Breast epithelium (tissue), 3 donors: ENCODE data around the gene ALG3.

Experiments used
- POLR2A ChIP-seq: fragments of 450-650 bp; IDR thresholded peaks from one replicate; pipeline ENCODE4 v1.6.1; 2016; ENCODE audit warnings: antibody characterized with exemption, mild to moderate bottlenecking, moderate library complexity
- TF ChIP-seq, protein P1 (sequence below), 3 donors: fragments of 450-650 bp; IDR thresholded peaks; one replicate each; pipeline ENCODE4 v1.5.1; 2016 to 2017; ENCODE audit warnings: antibody characterized with exemption in 3 of 3, mild to moderate bottlenecking in 3 of 3, moderate library complexity in 3 of 3

DNA sequence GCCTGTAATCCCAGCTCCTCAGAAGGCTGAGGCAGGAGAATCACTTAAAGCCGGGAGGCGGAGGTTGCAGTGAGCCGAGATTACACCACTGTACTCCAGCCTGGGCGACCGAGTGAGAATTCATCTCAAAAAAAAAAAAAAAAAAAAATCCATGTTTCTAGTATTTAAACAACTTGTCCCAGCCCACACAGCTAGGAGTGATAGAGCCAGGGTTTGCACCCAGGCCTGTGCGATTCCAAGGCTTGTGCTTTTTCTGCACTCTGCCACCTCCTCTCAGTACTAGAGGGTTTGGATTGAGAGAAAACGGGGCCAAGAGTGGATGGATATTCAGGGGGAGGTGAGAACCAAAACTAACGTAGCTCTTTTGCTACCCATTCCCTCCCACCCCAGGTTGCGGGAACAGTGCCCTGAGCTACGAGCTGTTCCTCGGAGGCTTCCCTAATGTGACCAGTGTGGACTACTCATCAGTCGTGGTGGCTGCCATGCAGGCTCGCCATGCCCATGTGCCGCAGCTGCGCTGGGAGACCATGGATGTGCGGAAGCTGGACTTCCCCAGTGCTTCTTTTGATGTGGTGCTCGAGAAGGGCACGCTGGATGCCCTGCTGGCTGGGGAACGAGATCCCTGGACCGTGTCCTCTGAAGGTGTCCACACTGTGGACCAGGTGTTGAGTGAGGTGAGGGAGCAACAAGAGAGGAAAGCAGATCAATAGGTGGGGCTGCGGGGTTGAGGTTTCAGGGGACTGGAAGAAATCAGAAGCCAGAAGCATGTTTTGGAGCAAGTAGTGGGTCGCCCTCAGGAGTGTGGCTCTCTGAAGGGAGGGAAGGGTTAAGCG, 8.5 kb upstream of the ALG3 start:
- TF ChIP-seq POLR2A, result no peak
- TF ChIP-seq, protein P1, sequence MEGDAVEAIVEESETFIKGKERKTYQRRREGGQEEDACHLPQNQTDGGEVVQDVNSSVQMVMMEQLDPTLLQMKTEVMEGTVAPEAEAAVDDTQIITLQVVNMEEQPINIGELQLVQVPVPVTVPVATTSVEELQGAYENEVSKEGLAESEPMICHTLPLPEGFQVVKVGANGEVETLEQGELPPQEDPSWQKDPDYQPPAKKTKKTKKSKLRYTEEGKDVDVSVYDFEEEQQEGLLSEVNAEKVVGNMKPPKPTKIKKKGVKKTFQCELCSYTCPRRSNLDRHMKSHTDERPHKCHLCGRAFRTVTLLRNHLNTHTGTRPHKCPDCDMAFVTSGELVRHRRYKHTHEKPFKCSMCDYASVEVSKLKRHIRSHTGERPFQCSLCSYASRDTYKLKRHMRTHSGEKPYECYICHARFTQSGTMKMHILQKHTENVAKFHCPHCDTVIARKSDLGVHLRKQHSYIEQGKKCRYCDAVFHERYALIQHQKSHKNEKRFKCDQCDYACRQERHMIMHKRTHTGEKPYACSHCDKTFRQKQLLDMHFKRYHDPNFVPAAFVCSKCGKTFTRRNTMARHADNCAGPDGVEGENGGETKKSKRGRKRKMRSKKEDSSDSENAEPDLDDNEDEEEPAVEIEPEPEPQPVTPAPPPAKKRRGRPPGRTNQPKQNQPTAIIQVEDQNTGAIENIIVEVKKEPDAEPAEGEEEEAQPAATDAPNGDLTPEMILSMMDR (IDR thresholded peaks at IDR 0.05), result no peak
